ENCODE measurements around the gene ABCF3.

The ABCF3 gene

GRCh38 chr3:184230081-184230602 lies 44.1 kb downstream of the ABCF3 start:
- peak in 1 of 56 donors; percentile 35 for DNase-seq

GRCh38 chr3:184230603-184231528 lies 44.9 kb downstream of the ABCF3 start:
- DNase-seq = peak in 5 of 56 donors; percentile 7 to 24 (median 19)

GRCh38 chr3:184231671-184232070 lies 45.7 kb downstream of the ABCF3 start:
- DNase-seq = peak in 1 of 56 donors; percentile 11

GRCh38 chr3:184233127-184233843 lies 47.3 kb downstream of the ABCF3 start:
- DNase-seq = no peak

GRCh38 chr3:184234224-184234623 lies 48.2 kb downstream of the ABCF3 start:
- DNase-seq = peak in 28 of 56 donors; percentile 7 to 75 (median 35)

GRCh38 chr3:184234671-184235380 lies 48.8 kb downstream of the ABCF3 start:
- no peak for DNase-seq

GRCh38 chr3:184235381-184236032 lies 49.5 kb downstream of the ABCF3 start:
- DNase-seq = no peak

GRCh38 chr3:184236033-184236410 lies 50.0 kb downstream of the ABCF3 start:
- DNase-seq = no peak

- DNase-seq = no peak
Measured at GRCh38 chr3:184236636-184237035, 50.6 kb downstream of the ABCF3 start.

- no peak for DNase-seq
Measured at GRCh38 chr3:184237211-184237610, 51.2 kb downstream of the ABCF3 start.

- no peak for DNase-seq
Measured at GRCh38 chr3:184237807-184238206, 51.8 kb downstream of the ABCF3 start.

GRCh38 chr3:184238246-184238818 lies 52.3 kb downstream of the ABCF3 start:
- no peak for DNase-seq

GRCh38 chr3:184239221-184239620 lies 53.2 kb downstream of the ABCF3 start:
- no peak for DNase-seq

GRCh38 chr3:184239708-184240107 lies 53.7 kb downstream of the ABCF3 start:
- DNase-seq = no peak

- no peak for DNase-seq
Measured at GRCh38 chr3:184240384-184241140, 54.6 kb downstream of the ABCF3 start.

- no peak for DNase-seq
Measured at GRCh38 chr3:184241141-184241446, 55.1 kb downstream of the ABCF3 start.

- no peak for DNase-seq
Measured at GRCh38 chr3:184241447-184242296, 55.7 kb downstream of the ABCF3 start.

GRCh38 chr3:184242297-184242685 lies 56.3 kb downstream of the ABCF3 start:
- no peak for DNase-seq

All from nucleus accumbens (tissue), 56 donors.